Adipocyte (in vitro differentiated cells): ENCODE results near the gene ADM2.
"Not testable (repeated sequence)": the region's sequence is repeated elsewhere in the genome, so short reads cannot be mapped to it uniquely, and the experiment has no call there.

Experiments used
- DNase-seq: peaks from one replicate; pipeline ENCODE4 v3.0.0-alpha.2; 2015; ENCODE audit warnings: low read depth
- H3K27me3 ChIP-seq: replicated peaks from 2 replicates; pipeline ENCODE4 v1.7.0; 2013; ENCODE audit warnings: mild to moderate bottlenecking, low read length, moderate library complexity; ENCODE audit not compliant: control insufficient read depth, insufficient read depth
- H3K36me3 ChIP-seq: 2 replicates; pipeline ENCODE4 v1.7.0; 2013; ENCODE audit warnings: low read length, mild to moderate bottlenecking, moderate library complexity; ENCODE audit not compliant: control insufficient read depth, insufficient read depth, severe bottlenecking
- H3K4me1 ChIP-seq: 2 replicates; pipeline ENCODE4 v1.7.0; 2013; ENCODE audit warnings: mild to moderate bottlenecking, low read length, moderate library complexity; ENCODE audit not compliant: control insufficient read depth, insufficient read depth
- H3K4me3 ChIP-seq: 2 replicates; pipeline ENCODE4 v1.7.0; 2013; ENCODE audit warnings: mild to moderate bottlenecking, low read length, moderate library complexity
- H3K9ac ChIP-seq: 2 replicates; pipeline ENCODE4 v1.7.0; 2013; ENCODE audit warnings: mild to moderate bottlenecking, low read length, moderate library complexity
- H3K9me3 ChIP-seq: 2 replicates; pipeline ENCODE4 v1.7.0; 2013; ENCODE audit warnings: mild to moderate bottlenecking, low read length, moderate library complexity; ENCODE audit not compliant: control insufficient read depth

Gene ADM2

DNA sequence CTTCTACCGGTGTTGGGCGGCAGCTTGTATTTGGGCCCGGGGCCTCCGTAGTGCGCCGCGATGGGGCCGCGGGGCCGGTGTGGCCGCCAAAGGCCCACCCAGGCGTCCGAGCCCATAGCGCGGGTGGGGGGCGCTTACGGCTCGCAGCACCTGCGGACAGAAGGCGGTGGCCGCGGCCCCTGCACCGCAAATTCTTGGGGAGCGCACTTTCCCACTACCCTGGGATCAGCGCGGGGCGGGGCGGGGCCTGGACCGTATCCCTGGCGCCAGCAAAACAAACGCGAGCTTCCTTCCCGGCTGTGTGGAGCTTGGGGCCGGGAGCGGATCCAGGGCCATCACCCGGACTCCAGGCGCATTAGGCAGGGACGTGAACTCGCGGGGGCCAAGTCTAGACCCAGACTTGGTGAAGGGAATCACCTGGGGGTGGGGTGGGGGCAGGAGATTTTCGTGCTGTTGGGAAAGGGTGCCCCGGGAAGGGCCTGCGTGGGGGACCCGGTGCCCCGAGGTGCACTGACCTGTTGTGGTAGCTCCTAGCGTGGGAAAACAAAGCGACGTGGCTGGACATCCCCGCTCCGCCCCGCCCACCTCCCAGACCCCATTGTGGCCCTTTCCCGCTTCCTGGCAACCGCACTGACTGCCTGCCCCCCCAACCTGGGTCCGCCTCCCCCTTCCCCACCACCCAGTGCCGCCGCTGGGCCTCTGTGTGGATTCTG lies 50.8 kb downstream of the ADM2 start:
- H3K36me3 ChIP-seq, result no peaks in the 10 kb centered on the region
- DNase-seq, result peak; percentile 83

DNA sequence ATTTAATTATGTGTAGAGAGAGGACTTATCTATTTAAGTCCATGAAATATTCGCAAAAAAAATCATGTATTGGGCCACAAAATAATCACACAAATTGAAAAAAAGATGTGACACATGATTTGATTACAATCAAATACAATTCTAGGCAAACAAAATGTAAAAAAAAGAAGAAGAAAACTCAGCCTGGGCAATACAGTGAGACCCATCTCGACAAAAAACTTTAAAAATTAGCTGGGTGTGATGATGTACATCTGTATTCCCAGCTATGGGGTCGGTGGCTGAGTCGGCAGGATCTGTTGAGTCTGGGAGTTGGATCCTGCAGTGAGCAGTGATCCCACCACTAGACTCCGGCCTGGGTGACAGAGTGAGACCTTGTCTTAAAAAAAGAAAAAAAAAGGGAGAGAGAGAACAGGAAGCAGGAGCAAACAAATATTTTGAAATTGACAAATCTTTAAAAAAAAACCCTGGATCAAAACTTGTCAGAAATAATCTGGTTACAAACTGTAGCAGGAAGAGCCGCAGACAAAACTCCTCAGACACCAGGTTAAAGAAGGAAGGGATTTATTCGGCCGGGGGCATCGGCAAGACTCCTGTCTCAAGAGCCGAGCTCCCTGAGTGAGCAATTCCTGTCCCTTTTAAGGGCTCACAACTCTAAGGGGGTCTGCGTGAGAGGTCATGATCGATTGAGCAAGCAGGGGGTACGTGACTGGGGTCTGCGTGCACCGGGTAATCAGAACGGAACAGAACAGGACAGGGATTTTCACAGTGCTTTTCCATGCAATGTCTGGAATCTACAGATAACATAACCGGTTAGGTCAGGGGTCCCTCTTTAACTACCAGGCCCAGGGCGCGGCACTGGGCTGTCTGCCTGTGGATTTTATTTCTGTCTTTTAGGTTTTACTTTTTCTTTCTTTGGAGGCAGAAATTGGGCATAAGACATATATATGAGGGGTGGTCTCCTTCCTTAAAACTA lies 51.8 kb downstream of the ADM2 start:
- no peaks in the 10 kb centered on the region for H3K27me3 ChIP-seq
- H3K4me3 ChIP-seq, result no peak overlapping the region
- H3K4me1 ChIP-seq, result peaks cover 20% of the 10 kb centered on the region
- no peak for DNase-seq
- peak overlapping the region; percentile 25 for H3K9ac ChIP-seq
- no peaks in the 10 kb centered on the region for H3K36me3 ChIP-seq
- H3K9me3 ChIP-seq, result no peaks in the 10 kb centered on the region

More for the DNA sequence above, 50.8 kb downstream of the ADM2 start:
- peaks cover 20% of the 10 kb centered on the region for H3K4me1 ChIP-seq
- peak overlapping the region; percentile 89 for H3K9ac ChIP-seq
- H3K9me3 ChIP-seq, result no peaks in the 10 kb centered on the region
- H3K4me3 ChIP-seq, result peak overlapping the region; percentile 79
- no peaks in the 10 kb centered on the region for H3K27me3 ChIP-seq

DNA sequence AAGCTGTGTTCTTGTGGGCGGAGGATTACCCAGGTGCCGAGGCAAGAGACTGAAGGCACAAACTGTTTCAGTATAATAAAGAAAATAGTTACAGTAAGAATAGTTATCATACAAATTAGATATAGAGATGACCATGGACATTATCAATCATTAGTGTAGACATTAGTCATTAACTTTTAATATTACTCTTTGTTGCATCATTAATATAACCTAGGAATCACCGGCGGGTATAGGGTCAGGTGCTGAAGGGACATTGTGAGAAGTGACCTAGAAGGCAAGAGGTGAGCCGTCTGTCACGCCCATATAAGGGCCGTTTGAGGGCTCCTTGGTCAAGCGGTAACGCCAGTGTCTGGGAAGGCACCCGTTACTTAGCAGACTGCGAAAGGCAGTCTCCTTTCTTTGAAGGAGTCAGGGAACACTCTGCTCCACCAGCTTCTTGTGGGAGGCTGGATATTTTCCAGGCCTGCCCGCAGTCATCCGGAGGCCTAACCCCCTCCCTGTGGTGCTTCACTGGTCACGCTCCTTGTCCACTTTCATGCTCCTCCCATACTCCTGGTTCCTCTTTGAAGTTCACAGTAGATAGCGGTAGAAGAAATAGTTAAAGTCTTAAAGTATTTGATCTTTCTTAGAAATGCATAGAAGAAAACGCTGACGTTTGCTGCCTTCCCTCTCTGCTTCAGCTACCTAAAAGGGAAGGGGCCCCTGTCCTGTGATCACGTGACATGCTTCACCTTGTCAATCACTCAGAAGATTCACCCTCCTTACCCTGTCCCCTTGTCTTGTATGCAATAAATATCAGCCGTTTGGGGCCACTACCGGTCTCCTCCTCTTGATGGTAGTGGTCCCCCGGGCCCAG lies 52.7 kb downstream of the ADM2 start:
- not testable (repeated sequence) for H3K9ac ChIP-seq, H3K4me3 ChIP-seq, DNase-seq, H3K27me3 ChIP-seq, H3K9me3 ChIP-seq, H3K36me3 ChIP-seq
- peaks cover 27% of the 10 kb centered on the region for H3K4me1 ChIP-seq

DNA sequence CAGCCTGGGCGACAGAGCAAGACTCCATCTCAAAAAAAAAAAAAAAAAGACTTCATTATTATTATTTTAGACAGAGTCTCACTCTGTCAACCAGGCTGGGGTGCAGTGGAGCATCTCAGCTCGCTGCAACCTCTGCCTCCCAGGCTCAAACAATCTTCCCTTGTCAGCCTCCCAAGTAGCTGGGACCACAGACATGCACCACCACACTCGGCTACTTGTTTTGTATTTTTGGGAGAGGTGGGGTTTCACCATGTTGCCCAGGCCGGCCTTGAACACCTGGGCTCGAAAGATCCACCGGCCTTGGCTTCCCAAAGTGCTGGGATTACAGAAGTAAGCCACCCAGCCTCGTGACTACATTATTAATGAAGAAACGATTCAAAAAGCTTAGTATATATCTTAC lies 53.8 kb downstream of the ADM2 start:
- H3K9me3 ChIP-seq, result no peaks in the 10 kb centered on the region
- H3K9ac ChIP-seq, result no peak overlapping the region
- no peak overlapping the region for H3K4me3 ChIP-seq
- H3K36me3 ChIP-seq, result no peaks in the 10 kb centered on the region
- DNase-seq, result no peak
- H3K4me1 ChIP-seq, result peaks cover 34% of the 10 kb centered on the region
- H3K27me3 ChIP-seq, result no peaks in the 10 kb centered on the region
